Smooth muscle cell (in vitro differentiated cells): Measurements from ENCODE around the gene QSOX2. TPM values are rescaled to one million over a fixed set of nuclear protein-coding genes. Genes with fewer than 3 reads are reported as not detected.

ENCODE experiments used
- DNase-seq: peaks from one replicate; lab custom pipeline; 2025; ENCODE audit not compliant: unreplicated experiment; lab: John Stamatoyannopoulos, UW
- H2AFZ ChIP-seq: fragments of 200-600 bp; sonication (generic); 2 replicates; pipeline ENCODE4 v1.6.0; 2016; ENCODE audit warnings: antibody characterized with exemption, low read depth, mild to moderate bottlenecking
- H3F3A ChIP-seq: fragments of 200-600 bp; sonication (generic); 2 replicates; pipeline ENCODE4 v1.6.0; 2017; ENCODE audit warnings: antibody characterized with exemption, low read depth
- H3K27ac ChIP-seq: fragments of 200-600 bp; sonication (generic); 2 replicates; pipeline ENCODE4 v1.5.1; 2016; ENCODE audit warnings: low read depth, mild to moderate bottlenecking
- H3K27me3 ChIP-seq: fragments of 200-600 bp; sonication (generic); 2 replicates; pipeline ENCODE4 v1.6.1; 2016; ENCODE audit warnings: low read depth, mild to moderate bottlenecking
- H3K36me3 ChIP-seq: fragments of 200-600 bp; sonication (generic); 2 replicates; pipeline ENCODE4 v1.5.1; 2016; ENCODE audit warnings: low read depth
- H3K4me1 ChIP-seq: fragments of 200-600 bp; sonication (generic); 2 replicates; pipeline ENCODE4 v1.5.1; 2016; ENCODE audit warnings: low read depth
- H3K4me2 ChIP-seq: fragments of 200-600 bp; sonication (generic); 2 replicates; pipeline ENCODE4 v1.6.0; 2016; ENCODE audit warnings: mild to moderate bottlenecking
- H3K4me3 ChIP-seq: fragments of 200-600 bp; sonication (generic); 2 replicates; pipeline ENCODE4 v1.5.1; 2016; ENCODE audit warnings: mild to moderate bottlenecking
- H3K79me2 ChIP-seq: fragments of 200-600 bp; sonication (generic); 2 replicates; pipeline ENCODE4 v1.6.0; 2016; ENCODE audit warnings: low read depth, mild to moderate bottlenecking
- H3K9ac ChIP-seq: fragments of 200-600 bp; sonication (generic); 2 replicates; pipeline ENCODE4 v1.6.0; 2016; ENCODE audit warnings: low read depth
- H3K9me3 ChIP-seq: fragments of 200-600 bp; sonication (generic); replicated peaks from 2 replicates; pipeline ENCODE4 v1.5.1; 2016; ENCODE audit warnings: low read depth
- H4K20me1 ChIP-seq: fragments of 200-600 bp; sonication (generic); 2 replicates; pipeline ENCODE4 v1.6.0; 2016; ENCODE audit warnings: low read depth
- WGBS: methylation state at CpG from one replicate; pipeline ENCODE4 v1.1.7; 2016; ENCODE audit warnings: low lambda C conversion rate; 5-methylcytosine and 5-hydroxymethylcytosine counted together
- polyA plus RNA-seq: library from polyadenylated mRNA; unstranded; fragments of >200 nt; fragmentation: Nextera tagmentation; extraction: Ambion mirVana; gene quantifications from 2 replicates; pipeline ENCODE4 v1.2.1, GENCODE V29; 2016
- total RNA-seq: library from RNA; depleted of rRNA; stranded (reverse); fragments of >200 nt; gene quantifications from 2 replicates; pipeline ENCODE4 v1.2.3, GENCODE V29; 2014
- TF ChIP-seq, protein P1 (sequence below): fragments of 200-600 bp; sonication (generic); IDR thresholded peaks from 2 replicates; pipeline ENCODE4 v1.5.1; 2017; ENCODE audit warnings: borderline replicate concordance, mild to moderate bottlenecking, antibody characterized with exemption; ENCODE audit not compliant: insufficient read depth, poor library complexity, severe bottlenecking

The QSOX2 gene
- total and polyA plus RNA-seq, 2 experiments from 2014 or later = 1.9 to 8.7 TPM

DNA sequence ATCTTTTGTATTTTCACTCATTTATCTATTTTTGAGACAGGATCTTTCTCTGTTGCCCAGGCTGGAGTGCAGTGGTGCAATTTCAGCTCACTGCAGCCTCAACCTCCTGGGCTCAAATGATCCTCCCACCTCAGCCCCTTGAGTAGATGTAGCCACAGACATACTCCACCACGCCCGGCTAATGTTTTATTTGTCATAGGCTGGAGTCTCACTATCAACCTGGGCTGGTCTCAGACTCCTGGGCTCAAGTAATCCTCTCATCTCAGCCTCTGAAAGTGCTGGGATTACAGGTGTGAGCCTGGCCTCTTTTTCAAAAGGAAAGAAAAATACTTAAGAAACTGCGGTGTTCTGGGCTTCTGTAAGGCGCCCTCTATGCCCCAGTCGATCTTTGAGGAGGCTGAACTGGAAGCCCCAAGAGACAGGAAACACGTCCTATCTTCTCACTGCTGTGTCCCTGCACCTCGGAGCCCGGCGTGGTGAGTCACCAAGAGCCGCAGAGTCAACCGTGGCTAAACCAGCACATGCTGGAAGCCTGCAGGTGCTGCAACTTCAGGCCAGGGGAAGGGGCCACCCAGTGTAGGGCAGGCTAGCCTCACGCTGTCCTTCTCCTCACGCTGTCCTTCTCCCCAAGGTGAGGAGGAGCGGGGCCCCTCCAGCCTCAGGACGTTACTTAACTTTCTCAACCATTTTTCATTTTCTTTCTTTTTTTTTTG, 25.4 kb downstream of the QSOX2 start:
- H3K4me3 ChIP-seq = no peak overlapping the region
- H4K20me1 ChIP-seq = peaks cover 64% of the 10 kb centered on the region
- no peak overlapping the region for H3K4me2 ChIP-seq
- H2AFZ ChIP-seq = no peak overlapping the region
- H3K36me3 ChIP-seq = no peaks in the 10 kb centered on the region
- TF ChIP-seq, protein P1, sequence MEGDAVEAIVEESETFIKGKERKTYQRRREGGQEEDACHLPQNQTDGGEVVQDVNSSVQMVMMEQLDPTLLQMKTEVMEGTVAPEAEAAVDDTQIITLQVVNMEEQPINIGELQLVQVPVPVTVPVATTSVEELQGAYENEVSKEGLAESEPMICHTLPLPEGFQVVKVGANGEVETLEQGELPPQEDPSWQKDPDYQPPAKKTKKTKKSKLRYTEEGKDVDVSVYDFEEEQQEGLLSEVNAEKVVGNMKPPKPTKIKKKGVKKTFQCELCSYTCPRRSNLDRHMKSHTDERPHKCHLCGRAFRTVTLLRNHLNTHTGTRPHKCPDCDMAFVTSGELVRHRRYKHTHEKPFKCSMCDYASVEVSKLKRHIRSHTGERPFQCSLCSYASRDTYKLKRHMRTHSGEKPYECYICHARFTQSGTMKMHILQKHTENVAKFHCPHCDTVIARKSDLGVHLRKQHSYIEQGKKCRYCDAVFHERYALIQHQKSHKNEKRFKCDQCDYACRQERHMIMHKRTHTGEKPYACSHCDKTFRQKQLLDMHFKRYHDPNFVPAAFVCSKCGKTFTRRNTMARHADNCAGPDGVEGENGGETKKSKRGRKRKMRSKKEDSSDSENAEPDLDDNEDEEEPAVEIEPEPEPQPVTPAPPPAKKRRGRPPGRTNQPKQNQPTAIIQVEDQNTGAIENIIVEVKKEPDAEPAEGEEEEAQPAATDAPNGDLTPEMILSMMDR = no peak
- no peaks in the 10 kb centered on the region for H3K9me3 ChIP-seq
- no peak for DNase-seq
- H3K4me1 ChIP-seq = no peaks in the 10 kb centered on the region
- 63% methylated on average over 15 of the region's 15 CpGs for WGBS
- no peaks in the 10 kb centered on the region for H3F3A ChIP-seq
- H3K79me2 ChIP-seq = no peaks in the 10 kb centered on the region
- H3K27ac ChIP-seq = no peak overlapping the region
- H3K27me3 ChIP-seq = no peaks in the 10 kb centered on the region
- H3K9ac ChIP-seq = no peak overlapping the region

DNA sequence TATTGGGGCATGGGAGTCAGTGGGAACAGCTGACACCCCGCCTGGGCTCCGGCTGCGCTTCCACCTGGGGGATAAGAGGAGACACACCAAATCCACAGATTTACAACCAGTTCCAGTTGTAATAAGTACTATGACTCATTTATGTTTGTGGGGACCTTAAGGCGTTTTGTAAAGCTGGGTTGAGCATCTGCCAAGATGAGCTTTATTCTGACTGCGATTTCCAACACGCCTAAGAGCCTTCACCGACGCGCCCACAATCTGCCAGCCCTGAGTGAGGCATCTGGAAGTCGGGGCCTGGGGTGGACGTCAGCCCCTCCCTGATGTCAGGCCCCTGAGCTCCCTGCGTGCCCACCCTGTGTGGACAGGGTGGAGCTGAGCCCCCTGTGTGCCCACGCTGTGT, 26.3 kb downstream of the QSOX2 start:
- H3K79me2 ChIP-seq = no peaks in the 10 kb centered on the region
- TF ChIP-seq, protein P1 = no peak
- no peak overlapping the region for H3K4me2 ChIP-seq
- H3K9ac ChIP-seq = no peak overlapping the region
- H3K4me3 ChIP-seq = no peak overlapping the region
- H4K20me1 ChIP-seq = peaks cover 56% of the 10 kb centered on the region
- H3K4me1 ChIP-seq = no peaks in the 10 kb centered on the region
- no peaks in the 10 kb centered on the region for H3K27me3 ChIP-seq
- H2AFZ ChIP-seq = no peak overlapping the region
- WGBS = 86% methylated on average over 13 of the region's 13 CpGs
- no peak overlapping the region for H3K27ac ChIP-seq
- H3F3A ChIP-seq = no peaks in the 10 kb centered on the region
- H3K9me3 ChIP-seq = no peaks in the 10 kb centered on the region
- H3K36me3 ChIP-seq = no peaks in the 10 kb centered on the region
- no peak for DNase-seq

GRCh38 chr9:136218673-136219072, 26.9 kb downstream of the QSOX2 start:
- no peak for DNase-seq
- Histone ChIP-seq H3K4me2 (no peak overlapping the region), H3K9me3 (no peaks in the 10 kb centered on the region), H3K9ac (no peak overlapping the region), H4K20me1 (peaks cover 51% of the 10 kb centered on the region), H3K27ac (no peak overlapping the region), H3F3A (no peaks in the 10 kb centered on the region), H3K36me3 (no peaks in the 10 kb centered on the region), H3K27me3 (no peaks in the 10 kb centered on the region), H2AFZ (no peak overlapping the region), H3K4me1 (no peaks in the 10 kb centered on the region), H3K79me2 (no peaks in the 10 kb centered on the region), H3K4me3 (no peak overlapping the region)
- TF ChIP-seq, protein P1 = no peak
- 95% methylated on average over 15 of the region's 15 CpGs for WGBS

- Histone ChIP-seq H4K20me1 (peaks cover 50% of the 10 kb centered on the region), H3K27me3 (no peaks in the 10 kb centered on the region), H3K79me2 (no peaks in the 10 kb centered on the region), H2AFZ (no peak overlapping the region), H3F3A (no peaks in the 10 kb centered on the region), H3K9ac (no peak overlapping the region), H3K36me3 (no peaks in the 10 kb centered on the region), H3K9me3 (no peaks in the 10 kb centered on the region), H3K4me2 (no peak overlapping the region), H3K4me3 (no peak overlapping the region), H3K27ac (no peak overlapping the region), H3K4me1 (no peaks in the 10 kb centered on the region)
- no peak for DNase-seq
- TF ChIP-seq, protein P1 = no peak
- whole genome bisulfite sequencing = 97% methylated on average over 16 of the region's 16 CpGs
These were observed 27.3 kb downstream of the QSOX2 start for GRCh38 chr9:136218271-136218670.
